GM12801 (cell line): Measurements from ENCODE around the gene ARHGEF28.

Experiments
- TF ChIP-seq, protein P1 (sequence below): IDR thresholded peaks from one replicate; pipeline ENCODE4 v1.5.1; 2011; ENCODE audit warnings: control low read depth; ENCODE audit not compliant: insufficient read length; ENCODE audit errors: extremely low read depth

Gene ARHGEF28

GRCh38 chr5:73668486-73669111, 42.6 kb downstream of the ARHGEF28 start:
- TF ChIP-seq, protein P1, sequence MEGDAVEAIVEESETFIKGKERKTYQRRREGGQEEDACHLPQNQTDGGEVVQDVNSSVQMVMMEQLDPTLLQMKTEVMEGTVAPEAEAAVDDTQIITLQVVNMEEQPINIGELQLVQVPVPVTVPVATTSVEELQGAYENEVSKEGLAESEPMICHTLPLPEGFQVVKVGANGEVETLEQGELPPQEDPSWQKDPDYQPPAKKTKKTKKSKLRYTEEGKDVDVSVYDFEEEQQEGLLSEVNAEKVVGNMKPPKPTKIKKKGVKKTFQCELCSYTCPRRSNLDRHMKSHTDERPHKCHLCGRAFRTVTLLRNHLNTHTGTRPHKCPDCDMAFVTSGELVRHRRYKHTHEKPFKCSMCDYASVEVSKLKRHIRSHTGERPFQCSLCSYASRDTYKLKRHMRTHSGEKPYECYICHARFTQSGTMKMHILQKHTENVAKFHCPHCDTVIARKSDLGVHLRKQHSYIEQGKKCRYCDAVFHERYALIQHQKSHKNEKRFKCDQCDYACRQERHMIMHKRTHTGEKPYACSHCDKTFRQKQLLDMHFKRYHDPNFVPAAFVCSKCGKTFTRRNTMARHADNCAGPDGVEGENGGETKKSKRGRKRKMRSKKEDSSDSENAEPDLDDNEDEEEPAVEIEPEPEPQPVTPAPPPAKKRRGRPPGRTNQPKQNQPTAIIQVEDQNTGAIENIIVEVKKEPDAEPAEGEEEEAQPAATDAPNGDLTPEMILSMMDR: no peak

DNA sequence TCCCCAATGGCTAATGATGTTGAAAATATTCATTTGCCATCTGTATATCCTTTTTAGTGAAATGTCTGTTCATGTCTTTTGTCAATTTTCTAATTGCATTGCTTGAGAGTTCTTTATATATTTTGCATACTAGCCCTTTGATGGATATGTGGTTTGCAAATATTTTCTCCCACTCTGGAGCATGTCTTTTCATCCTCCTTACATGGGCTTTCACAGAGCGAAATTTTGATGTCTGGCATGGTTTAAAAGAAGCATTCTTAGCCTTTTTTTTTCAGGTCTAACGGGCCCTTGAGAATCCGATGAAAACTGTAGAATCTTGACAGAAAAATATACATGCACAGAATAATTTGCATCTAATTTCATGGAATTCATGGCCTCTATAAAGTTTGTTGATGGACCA, 44.7 kb downstream of the ARHGEF28 start:
- TF ChIP-seq, protein P1: no peak

- TF ChIP-seq, protein P1: no peak
Observed at GRCh38 chr5:73672132-73672531, 46.1 kb downstream of the ARHGEF28 start.

- TF ChIP-seq, protein P1: no peak
Observed at GRCh38 chr5:73673161-73673591, 47.2 kb downstream of the ARHGEF28 start.

- TF ChIP-seq, protein P1: no peak
Observed at GRCh38 chr5:73674669-73675004, 48.6 kb downstream of the ARHGEF28 start.

DNA sequence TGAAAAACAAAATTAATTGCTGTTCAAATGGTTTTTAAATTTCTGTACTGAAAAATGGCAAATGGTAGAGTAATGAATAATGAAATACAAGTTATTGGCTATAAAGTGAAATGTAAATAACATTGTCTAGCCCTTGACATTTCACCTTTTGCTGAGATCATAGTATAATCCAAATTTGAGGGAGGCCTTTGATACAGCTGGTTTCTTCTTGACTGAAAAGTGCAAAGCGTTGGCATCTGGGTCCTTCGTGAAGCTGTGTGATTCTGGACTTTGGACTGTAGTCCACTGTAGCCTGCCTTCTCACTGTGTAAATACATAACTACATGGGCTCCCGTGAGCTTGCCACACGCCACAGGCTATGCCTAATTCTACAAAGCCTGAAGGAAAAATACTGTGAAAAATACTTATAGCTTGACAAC, 52.3 kb downstream of the ARHGEF28 start:
- TF ChIP-seq, protein P1: no peak

- TF ChIP-seq, protein P1: no peak
Observed at GRCh38 chr5:73678807-73679206, 52.8 kb downstream of the ARHGEF28 start.
